22Rv1 (cell line): ENCODE measurements around the gene MAP4K1.

ENCODE experiments used
- H3K27ac ChIP-seq: fragments of 450-650 bp; 2 replicates; pipeline ENCODE4 v1.5.1; 2017
- CTCF ChIP-seq: fragments of 450-650 bp; IDR thresholded peaks from 2 replicates; pipeline ENCODE4 v1.5.1; 2017; ENCODE audit warnings: mild to moderate bottlenecking
- ZFX ChIP-seq: fragments of 450-650 bp; IDR thresholded peaks from 2 replicates; pipeline ENCODE4 v1.6.1; 2017; ENCODE audit warnings: antibody characterized with exemption, borderline replicate concordance

The MAP4K1 gene

GRCh38 chr19:38617764-38618589 is at the start of gene MAP4K1:
Gene MAP4K1 (minus strand): TSS chr19:38617953. CDS start chr19:38617895, 58 bp downstream.
- peak within 1 kb of the TSS; percentile 90 for H3K27ac ChIP-seq
- TF ChIP-seq CTCF (no peak), ZFX (no peak)

- peak overlapping the region; percentile 33 for H3K27ac ChIP-seq
- no peak for TF ChIP-seq ZFX
- no peak for TF ChIP-seq CTCF
Observed at GRCh38 chr19:38666663-38667511, 49.1 kb upstream of the MAP4K1 start.

GRCh38 chr19:38665950-38666662 is 48.4 kb upstream of the MAP4K1 start:
- no peak for TF ChIP-seq ZFX
- TF ChIP-seq CTCF, result no peak
- H3K27ac ChIP-seq, result peak overlapping the region; percentile 33; the same call in 1 of the 2 replicates

- peak overlapping the region; percentile 33; the same call in 1 of the 2 replicates for H3K27ac ChIP-seq
- no peak for TF ChIP-seq CTCF
Observed at GRCh38 chr19:38665219-38665931, 47.6 kb upstream of the MAP4K1 start.

- TF ChIP-seq CTCF (no peak), ZFX (no peak)
- H3K27ac ChIP-seq, result peak overlapping the region; percentile 33; the same call in 1 of the 2 replicates
Observed at GRCh38 chr19:38664503-38665211, 46.9 kb upstream of the MAP4K1 start.

- no peak overlapping the region for H3K27ac ChIP-seq
- no peak for TF ChIP-seq ZFX
Observed at GRCh38 chr19:38663957-38664502, 46.3 kb upstream of the MAP4K1 start.
